ENCODE measurements around the gene POLD3. TPM values are rescaled to one million over a fixed set of nuclear protein-coding genes. Genes with fewer than 3 reads are reported as not detected.
A peak's percentile ranks its signal among the peaks of the same experiment; 100 is the strongest.

POLD3 gene
- total RNA-seq, 1 donor from 2014 or later, result 27.9 TPM

DNA sequence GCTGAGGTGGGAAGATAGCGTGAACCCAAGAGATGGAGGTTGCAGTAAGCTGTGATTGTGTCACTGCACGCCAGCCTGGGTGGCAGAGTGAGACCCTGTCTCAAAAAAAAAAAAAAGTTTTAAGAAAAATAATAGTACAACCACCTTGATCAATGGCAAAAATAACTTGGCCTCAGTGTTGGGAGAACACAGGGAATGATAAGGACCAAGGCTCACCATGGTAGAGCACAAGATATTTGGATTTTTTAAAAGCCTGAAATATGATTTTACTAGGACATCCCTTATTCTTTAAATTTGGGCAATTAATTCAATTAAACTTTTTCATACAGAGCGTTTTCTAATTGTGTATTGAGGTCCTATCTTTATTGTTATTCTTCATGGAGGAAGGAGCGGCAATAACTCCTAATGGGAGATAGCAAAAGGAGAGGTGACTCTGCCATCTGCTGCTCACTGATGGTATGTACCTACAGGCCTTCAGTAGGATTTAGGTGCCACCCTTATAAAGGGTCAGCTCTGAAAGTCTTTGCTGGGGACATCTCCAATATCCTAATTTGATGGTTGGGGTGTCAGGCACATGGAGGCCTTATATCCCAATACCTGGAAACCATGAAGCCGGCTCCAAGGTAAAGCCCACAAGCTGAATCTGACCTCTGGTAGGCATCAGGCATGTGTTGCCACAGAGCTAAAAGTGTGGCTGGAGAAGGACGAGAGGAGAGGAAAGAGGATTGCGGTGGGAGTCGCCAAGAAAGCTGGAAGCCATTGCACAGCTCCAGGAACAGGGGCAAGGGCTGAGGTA is 21.9 kb upstream of the POLD3 start:
- peak; percentile 84 for TF ChIP-seq CTCF (IDR thresholded peaks at IDR 0.05; ENCODE audit: unreplicated experiment)

DNA sequence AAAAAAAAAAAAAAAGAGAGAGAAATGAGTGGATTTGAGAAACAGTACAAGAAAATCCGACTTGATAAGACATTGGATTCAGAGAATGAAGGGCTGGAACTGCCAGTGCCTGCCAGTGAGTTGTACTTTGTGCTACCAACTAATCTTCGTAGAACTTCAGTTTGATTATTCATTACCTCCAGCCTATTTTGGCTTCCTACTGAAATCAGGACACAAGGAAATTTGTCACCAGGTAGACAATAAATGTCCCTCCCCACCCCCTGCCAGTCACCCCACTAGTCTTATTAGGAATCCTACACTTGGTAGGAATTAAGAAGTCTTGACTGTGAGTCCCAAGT is 21.4 kb upstream of the POLD3 start:
- Mint-ChIP-seq H3K4me1 (ENCODE audit: low read depth) (peaks cover 16% of the 10 kb centered on the region), H3K27ac (no peak overlapping the region), H3K27me3 (no peaks in the 10 kb centered on the region), H3K9me3 (ENCODE audit: low read depth) (no peaks in the 10 kb centered on the region), H3K4me3 (ENCODE audit: low read depth) (no peak overlapping the region), H3K36me3 (ENCODE audit: insufficient read depth) (no peaks in the 10 kb centered on the region)
- DNase-seq (ENCODE audit: low spot score, unreplicated experiment), result no peak
- no peak for TF ChIP-seq CTCF (IDR thresholded peaks at IDR 0.05; ENCODE audit: unreplicated experiment)

More for the DNA sequence above, 21.9 kb upstream of the POLD3 start:
- Mint-ChIP-seq H3K9me3 (ENCODE audit: low read depth) (no peaks in the 10 kb centered on the region), H3K36me3 (ENCODE audit: insufficient read depth) (no peaks in the 10 kb centered on the region), H3K4me3 (ENCODE audit: low read depth) (no peak overlapping the region), H3K27me3 (no peaks in the 10 kb centered on the region), H3K27ac (peak overlapping the region; percentile 73), H3K4me1 (ENCODE audit: low read depth) (peaks cover 16% of the 10 kb centered on the region)
- no peak for DNase-seq (ENCODE audit: low spot score, unreplicated experiment)

- DNase-seq (ENCODE audit: low spot score, unreplicated experiment), result no peak
- Mint-ChIP-seq H3K4me3 (ENCODE audit: low read depth) (no peak overlapping the region), H3K36me3 (ENCODE audit: insufficient read depth) (no peaks in the 10 kb centered on the region), H3K27me3 (no peaks in the 10 kb centered on the region), H3K9me3 (ENCODE audit: low read depth) (no peaks in the 10 kb centered on the region), H3K27ac (no peak overlapping the region), H3K4me1 (ENCODE audit: low read depth) (peaks cover 6% of the 10 kb centered on the region)
- TF ChIP-seq CTCF (IDR thresholded peaks at IDR 0.05; ENCODE audit: unreplicated experiment), result no peak
Measured at GRCh38 chr11:74572349-74572748, 20.0 kb upstream of the POLD3 start.

DNA sequence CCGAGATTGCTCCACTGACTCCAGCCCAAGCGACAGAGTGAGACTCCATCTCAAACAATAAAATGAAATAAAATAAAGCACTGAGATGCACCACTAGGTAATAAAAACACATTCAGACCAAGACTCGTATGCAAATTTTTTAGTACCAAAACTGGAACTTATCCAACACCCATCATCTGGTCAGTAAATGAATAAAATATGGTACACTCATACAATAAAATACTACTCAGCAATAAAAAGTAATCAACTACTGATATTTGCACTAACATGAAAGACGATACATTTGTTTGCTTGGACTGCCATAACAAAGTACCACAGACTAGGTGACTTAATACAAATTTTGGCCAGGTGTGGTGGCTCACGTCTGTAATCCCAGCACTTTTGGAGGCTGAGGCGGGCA is 17.8 kb upstream of the POLD3 start:
- Mint-ChIP-seq H3K9me3 (ENCODE audit: low read depth) (no peaks in the 10 kb centered on the region), H3K4me3 (ENCODE audit: low read depth) (no peak overlapping the region), H3K27me3 (peaks cover 3% of the 10 kb centered on the region), H3K4me1 (ENCODE audit: low read depth) (peaks cover 3% of the 10 kb centered on the region), H3K36me3 (ENCODE audit: insufficient read depth) (no peaks in the 10 kb centered on the region), H3K27ac (no peak overlapping the region)
- no peak for TF ChIP-seq CTCF (IDR thresholded peaks at IDR 0.05; ENCODE audit: unreplicated experiment)
- no peak for DNase-seq (ENCODE audit: low spot score, unreplicated experiment)

- Mint-ChIP-seq H3K4me3 (ENCODE audit: low read depth) (no peak overlapping the region), H3K36me3 (ENCODE audit: insufficient read depth) (no peaks in the 10 kb centered on the region), H3K4me1 (ENCODE audit: low read depth) (peaks cover 9% of the 10 kb centered on the region), H3K27ac (no peak overlapping the region), H3K27me3 (peaks cover 3% of the 10 kb centered on the region), H3K9me3 (ENCODE audit: low read depth) (no peaks in the 10 kb centered on the region)
- no peak for DNase-seq (ENCODE audit: low spot score, unreplicated experiment)
- no peak for TF ChIP-seq CTCF (IDR thresholded peaks at IDR 0.05; ENCODE audit: unreplicated experiment)
Measured at GRCh38 chr11:74575999-74576398, 16.4 kb upstream of the POLD3 start.
